ENCODE measurements around the gene ATAD3B.
"Not testable (repeated sequence)": the region's sequence is repeated elsewhere in the genome, so short reads cannot be mapped to it uniquely, and the experiment has no call there.

Gene ATAD3B

GRCh38 chr1:1516923-1517322, 45.4 kb downstream of the ATAD3B start:
- DNase-seq = not testable (repeated sequence)

GRCh38 chr1:1517973-1518620, 46.5 kb downstream of the ATAD3B start:
- DNase-seq = no peak

- not testable (repeated sequence) for DNase-seq
These were observed 47.0 kb downstream of the ATAD3B start for GRCh38 chr1:1518621-1519007.

- not testable (repeated sequence) for DNase-seq
These were observed 48.4 kb downstream of the ATAD3B start for GRCh38 chr1:1519805-1520505.

GRCh38 chr1:1521331-1521730, 49.8 kb downstream of the ATAD3B start:
- no peak for DNase-seq

- not testable (repeated sequence) for DNase-seq
These were observed 51.0 kb downstream of the ATAD3B start for GRCh38 chr1:1522536-1522935.

GRCh38 chr1:1523226-1523625, 51.7 kb downstream of the ATAD3B start:
- not testable (repeated sequence) for DNase-seq

- not testable (repeated sequence) for DNase-seq
These were observed 52.1 kb downstream of the ATAD3B start for GRCh38 chr1:1523651-1524050.

- DNase-seq = not testable (repeated sequence)
These were observed 53.3 kb downstream of the ATAD3B start for GRCh38 chr1:1524750-1525383.

GRCh38 chr1:1526476-1526875, 54.9 kb downstream of the ATAD3B start:
- DNase-seq = not testable (repeated sequence)

- DNase-seq = no peak
These were observed 55.7 kb downstream of the ATAD3B start for GRCh38 chr1:1527092-1527816.

- no peak for DNase-seq
These were observed 57.0 kb downstream of the ATAD3B start for GRCh38 chr1:1528301-1529267.

- no peak for DNase-seq
These were observed 57.8 kb downstream of the ATAD3B start for GRCh38 chr1:1529321-1529720.

- DNase-seq = no peak
These were observed 58.4 kb downstream of the ATAD3B start for GRCh38 chr1:1529936-1530335.

- DNase-seq = no peak
These were observed 60.4 kb downstream of the ATAD3B start for GRCh38 chr1:1531947-1532346.

- DNase-seq = not testable (repeated sequence)
These were observed 61.8 kb downstream of the ATAD3B start for GRCh38 chr1:1533176-1533893.

- not testable (repeated sequence) for DNase-seq
These were observed 62.3 kb downstream of the ATAD3B start for GRCh38 chr1:1533894-1534291.

- no peak for DNase-seq
These were observed 63.0 kb downstream of the ATAD3B start for GRCh38 chr1:1534401-1535154.

GRCh38 chr1:1535201-1536018, 63.8 kb downstream of the ATAD3B start:
- no peak for DNase-seq
